Upper lobe of right lung (tissue), 1 donor: ENCODE results near the gene CRAMP1. TPM values are rescaled to one million over a fixed set of nuclear protein-coding genes. Genes with fewer than 3 reads are reported as not detected.

Experiments used
- ATAC-seq: fragments of 200-7000 bp; cut with Tn5 transposase; one replicate; pipeline ENCODE4 v1.9.1; 2020; ENCODE audit warnings: mild to moderate bottlenecking, moderate library complexity
- DNase-seq: peaks from one replicate; pipeline ENCODE4 v3.0.0-alpha.2; 2020
- H3K27ac ChIP-seq: fragments of 200-600 bp; one replicate; pipeline ENCODE4 v1.8.0; 2022
- H3K27me3 ChIP-seq: fragments of 200-600 bp; one replicate; pipeline ENCODE4 v1.8.0; 2022; ENCODE audit warnings: mild to moderate bottlenecking
- H3K36me3 ChIP-seq: fragments of 200-600 bp; one replicate; pipeline ENCODE4 v1.8.0; 2022
- H3K4me1 ChIP-seq: fragments of 200-600 bp; one replicate; pipeline ENCODE4 v1.8.0; 2022
- H3K4me3 ChIP-seq: fragments of 200-600 bp; one replicate; pipeline ENCODE4 v1.8.0; 2022; ENCODE audit warnings: mild to moderate bottlenecking
- H3K9me3 ChIP-seq: fragments of 200-600 bp; one replicate; pipeline ENCODE4 v1.8.0; 2022
- intact Hi-C: fragments of 100-400 bp; cut with DNase I; formaldehyde crosslinking; loops from one replicate; pipeline ENCODE4 v1.11.0; 2022
- total RNA-seq: library from RNA; stranded (reverse); fragmentation: NEBNext Ultra II Directional; extraction: Animal tissue kit (Norgen Biotek cat#: 25700); gene quantifications from one replicate; pipeline ENCODE4 v1.2.1, GENCODE V29; 2021
- TF ChIP-seq, protein P1 (sequence below): fragments of 200-600 bp; IDR thresholded peaks from one replicate; pipeline ENCODE4 v1.8.0; 2022; ENCODE audit warnings: antibody characterized with exemption
- donor health status: DM: no; HTN: yes; CAD: no; lungs with severe emphysema.

CRAMP1 gene
- total RNA-seq, 1 donor from 2014 or later, result 21.4 TPM

DNA sequence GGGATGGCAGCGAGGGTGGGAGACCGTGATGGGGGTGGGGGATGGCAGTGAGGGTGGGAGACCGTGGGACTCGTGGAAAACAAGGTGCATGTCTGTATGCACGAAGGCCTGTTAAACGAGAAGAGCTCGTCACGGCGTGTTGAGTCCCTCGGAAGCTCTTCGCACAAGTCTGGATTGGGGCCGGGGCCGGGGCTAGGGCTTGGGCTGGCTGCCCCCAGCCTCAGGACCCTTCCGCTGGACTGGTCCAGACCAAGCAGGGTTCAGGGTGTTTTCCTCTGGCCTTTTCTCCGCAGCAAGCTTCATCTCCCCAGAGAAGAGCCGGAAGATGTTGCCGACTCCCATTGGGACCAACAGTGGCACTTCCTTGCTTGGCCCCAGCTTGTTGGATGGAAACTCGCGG, 58.2 kb downstream of the CRAMP1 start:
- no peak for DNase-seq
- ATAC-seq, result no peak
- H3K4me3 ChIP-seq, result no peak overlapping the region
- no peaks in the 10 kb centered on the region for H3K9me3 ChIP-seq
- no peak overlapping the region for H3K27ac ChIP-seq
- no peaks in the 10 kb centered on the region for H3K27me3 ChIP-seq
- TF ChIP-seq, protein P1, sequence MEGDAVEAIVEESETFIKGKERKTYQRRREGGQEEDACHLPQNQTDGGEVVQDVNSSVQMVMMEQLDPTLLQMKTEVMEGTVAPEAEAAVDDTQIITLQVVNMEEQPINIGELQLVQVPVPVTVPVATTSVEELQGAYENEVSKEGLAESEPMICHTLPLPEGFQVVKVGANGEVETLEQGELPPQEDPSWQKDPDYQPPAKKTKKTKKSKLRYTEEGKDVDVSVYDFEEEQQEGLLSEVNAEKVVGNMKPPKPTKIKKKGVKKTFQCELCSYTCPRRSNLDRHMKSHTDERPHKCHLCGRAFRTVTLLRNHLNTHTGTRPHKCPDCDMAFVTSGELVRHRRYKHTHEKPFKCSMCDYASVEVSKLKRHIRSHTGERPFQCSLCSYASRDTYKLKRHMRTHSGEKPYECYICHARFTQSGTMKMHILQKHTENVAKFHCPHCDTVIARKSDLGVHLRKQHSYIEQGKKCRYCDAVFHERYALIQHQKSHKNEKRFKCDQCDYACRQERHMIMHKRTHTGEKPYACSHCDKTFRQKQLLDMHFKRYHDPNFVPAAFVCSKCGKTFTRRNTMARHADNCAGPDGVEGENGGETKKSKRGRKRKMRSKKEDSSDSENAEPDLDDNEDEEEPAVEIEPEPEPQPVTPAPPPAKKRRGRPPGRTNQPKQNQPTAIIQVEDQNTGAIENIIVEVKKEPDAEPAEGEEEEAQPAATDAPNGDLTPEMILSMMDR, result no peak
- no peaks in the 10 kb centered on the region for H3K4me1 ChIP-seq
- peaks cover 92% of the 10 kb centered on the region for H3K36me3 ChIP-seq
- intact Hi-C loops, result no loop called here

GRCh38 chr16:1670866-1671265, 58.7 kb downstream of the CRAMP1 start:
- no peaks in the 10 kb centered on the region for H3K27me3 ChIP-seq
- DNase-seq, result no peak
- ATAC-seq, result no peak
- H3K9me3 ChIP-seq, result no peaks in the 10 kb centered on the region
- H3K4me3 ChIP-seq, result no peak overlapping the region
- TF ChIP-seq, protein P1, result no peak
- H3K36me3 ChIP-seq, result peaks cover 90% of the 10 kb centered on the region
- no peaks in the 10 kb centered on the region for H3K4me1 ChIP-seq
- no peak overlapping the region for H3K27ac ChIP-seq
- intact Hi-C loops, result no loop called here

DNA sequence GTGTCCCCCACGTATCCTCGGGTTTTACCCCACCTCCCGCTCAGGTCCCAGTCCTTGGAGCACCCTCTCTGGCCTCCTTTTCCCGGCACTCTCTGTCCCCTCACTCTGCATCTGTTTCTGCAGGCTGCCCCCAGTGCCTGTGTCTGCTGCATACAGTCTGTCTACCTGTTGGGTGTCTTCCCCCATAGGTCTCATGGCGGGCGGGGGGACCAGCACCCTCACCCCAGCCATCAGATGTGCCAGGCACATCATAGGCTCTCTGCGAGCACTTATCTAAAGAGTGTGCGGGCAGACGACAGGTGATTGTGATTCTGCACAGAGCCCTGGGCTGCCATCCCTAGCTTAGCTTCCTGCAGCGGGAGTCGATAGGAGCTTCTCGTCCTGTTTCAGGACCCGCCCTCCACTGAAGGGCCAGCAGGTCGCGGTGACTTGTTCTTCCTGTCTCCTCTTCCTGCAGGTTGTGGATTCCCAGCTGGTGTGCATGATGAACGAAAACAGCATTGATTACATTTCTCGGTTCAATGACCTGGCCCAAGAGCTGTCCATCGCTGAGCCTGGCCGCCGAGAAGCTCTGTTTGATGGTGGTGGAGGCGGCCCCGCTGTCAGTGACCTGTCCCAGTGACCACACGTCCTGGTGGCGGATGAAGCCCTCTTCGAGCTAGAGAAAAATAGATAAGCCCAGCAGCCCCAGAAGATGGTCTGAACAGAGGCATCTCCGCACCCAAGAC, 61.4 kb downstream of the CRAMP1 start:
- Histone ChIP-seq H3K36me3 (peaks cover 63% of the 10 kb centered on the region), H3K4me1 (peaks cover 4% of the 10 kb centered on the region), H3K4me3 (no peak overlapping the region), H3K27ac (no peak overlapping the region), H3K27me3 (no peaks in the 10 kb centered on the region), H3K9me3 (no peaks in the 10 kb centered on the region)
- TF ChIP-seq, protein P1, result no peak
- intact Hi-C loops, result no loop called here
- ATAC-seq (no peak), DNase-seq (no peak)

GRCh38 chr16:1674306-1674705, 62.1 kb downstream of the CRAMP1 start:
- Histone ChIP-seq H3K4me1 (peaks cover 4% of the 10 kb centered on the region), H3K4me3 (no peak overlapping the region), H3K27ac (no peak overlapping the region), H3K36me3 (peaks cover 56% of the 10 kb centered on the region), H3K27me3 (no peaks in the 10 kb centered on the region), H3K9me3 (no peaks in the 10 kb centered on the region)
- TF ChIP-seq, protein P1, result no peak
- intact Hi-C loops, result no loop called here
- ATAC-seq (no peak), DNase-seq (no peak)

- no peaks in the 10 kb centered on the region for H3K9me3 ChIP-seq
- no peak overlapping the region for H3K27ac ChIP-seq
- no peak for ATAC-seq
- peaks cover 6% of the 10 kb centered on the region for H3K4me1 ChIP-seq
- DNase-seq, result no peak
- TF ChIP-seq, protein P1, result no peak
- H3K4me3 ChIP-seq, result no peak overlapping the region
- intact Hi-C loops, result no loop called here
- peaks cover 49% of the 10 kb centered on the region for H3K36me3 ChIP-seq
- no peaks in the 10 kb centered on the region for H3K27me3 ChIP-seq
Measured at GRCh38 chr16:1674751-1675664, 62.8 kb downstream of the CRAMP1 start.
